SK-N-SH treated with all-trans-retinoic acid at 6 μM for 48 hours (cell line): Measurements from ENCODE around the gene C1D.

Experiments used
- ARNTL ChIP-seq: fragments of 450-650 bp; formaldehyde crosslinking; IDR thresholded peaks from 2 replicates; pipeline ENCODE4 v1.5.0; 2020; ENCODE audit warnings: low read depth, mild to moderate bottlenecking, moderate library complexity, borderline replicate concordance
- GLIS3 ChIP-seq: fragments of 250-450 bp; sonication (Bioruptor Pico); IDR thresholded peaks from 2 replicates; pipeline ENCODE4 v1.5.0; 2020; ENCODE audit warnings: mild to moderate bottlenecking, moderate library complexity
- OSR1 ChIP-seq: fragments of 250-450 bp; sonication (Bioruptor Pico); IDR thresholded peaks from 2 replicates; pipeline ENCODE4 v1.8.0; 2022; ENCODE audit warnings: moderate library complexity, mild to moderate bottlenecking, inconsistent platforms
- RARB ChIP-seq: fragments of 250-450 bp; sonication (Bioruptor Pico); IDR thresholded peaks from 2 replicates; pipeline ENCODE4 v1.8.0; 2021; ENCODE audit warnings: mild to moderate bottlenecking, moderate library complexity
- TOX ChIP-seq: fragments of 250-450 bp; sonication (Bioruptor Pico); IDR thresholded peaks from 2 replicates; pipeline ENCODE4 v1.8.0; 2021; ENCODE audit warnings: mild to moderate bottlenecking, moderate library complexity, borderline replicate concordance
- ZFP3 ChIP-seq: fragments of 250-450 bp; sonication (Bioruptor Pico); IDR thresholded peaks from 2 replicates; pipeline ENCODE4 v1.5.0; 2020; ENCODE audit warnings: mild to moderate bottlenecking, moderate library complexity
- ZFP30 ChIP-seq: fragments of 450-650 bp; formaldehyde crosslinking; IDR thresholded peaks from 2 replicates; pipeline ENCODE4 v1.5.0; 2022; ENCODE audit warnings: mild to moderate bottlenecking, moderate library complexity
- ZNF565 ChIP-seq: fragments of 450-650 bp; formaldehyde crosslinking; conservative IDR thresholded peaks from 2 replicates; pipeline ENCODE4 v1.5.0; 2020; ENCODE audit warnings: low read depth, mild to moderate bottlenecking, moderate library complexity
- ZNF70 ChIP-seq: fragments of 450-650 bp; formaldehyde crosslinking; IDR thresholded peaks from 2 replicates; pipeline ENCODE4 v1.5.0; 2020; ENCODE audit warnings: mild to moderate bottlenecking, moderate library complexity
- ZNF8 ChIP-seq: fragments of 450-650 bp; formaldehyde crosslinking; IDR thresholded peaks from 2 replicates; pipeline ENCODE4 v1.5.0; 2020; ENCODE audit warnings: mild to moderate bottlenecking, moderate library complexity
- TF ChIP-seq, protein P1 (sequence below): fragments of 250-450 bp; sonication (Bioruptor Pico); IDR thresholded peaks from 2 replicates; pipeline ENCODE4 v1.5.1; 2020; ENCODE audit warnings: low read depth, mild to moderate bottlenecking, moderate library complexity
- TF ChIP-seq, protein P2 (sequence below): fragments of 250-450 bp; sonication (Bioruptor Pico); IDR thresholded peaks from 2 replicates; pipeline ENCODE4 v1.5.0; 2020; ENCODE audit warnings: mild to moderate bottlenecking, moderate library complexity
- TF ChIP-seq, protein P3 (sequence below): fragments of 250-450 bp; sonication (Bioruptor Pico); IDR thresholded peaks from 2 replicates; pipeline ENCODE4 v1.8.0; 2020; ENCODE audit warnings: mild to moderate bottlenecking, moderate library complexity, borderline replicate concordance

DNA sequence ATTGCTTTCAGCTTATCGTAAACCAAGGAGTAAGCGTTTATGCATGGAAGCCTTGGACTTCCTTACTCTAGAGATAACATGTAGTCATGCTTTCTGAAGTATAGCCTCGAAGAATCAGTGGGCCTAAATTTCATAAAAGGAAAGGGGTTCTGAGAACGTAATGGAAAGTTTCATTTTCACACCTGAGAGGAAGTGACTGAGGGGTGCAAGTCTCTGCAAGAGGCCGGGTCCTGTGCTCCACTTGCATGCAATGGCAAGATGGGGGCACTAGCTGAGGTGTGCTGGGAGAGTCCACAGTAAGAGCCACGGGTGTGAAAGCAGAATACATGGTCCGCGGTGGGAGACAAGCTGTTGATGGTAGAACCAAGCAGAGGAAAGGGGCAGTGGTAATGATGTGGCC lies 36.5 kb upstream of the C1D start:
- no peak for TF ChIP-seq ZNF8 (CRISPR knock-in tag)
- TF ChIP-seq ZFP30, result no peak
- TF ChIP-seq TOX (CRISPR knock-in tag), result no peak
- no peak for TF ChIP-seq ARNTL (CRISPR knock-in tag)
- TF ChIP-seq GLIS3 (CRISPR knock-in tag), result no peak
- TF ChIP-seq, protein P1, sequence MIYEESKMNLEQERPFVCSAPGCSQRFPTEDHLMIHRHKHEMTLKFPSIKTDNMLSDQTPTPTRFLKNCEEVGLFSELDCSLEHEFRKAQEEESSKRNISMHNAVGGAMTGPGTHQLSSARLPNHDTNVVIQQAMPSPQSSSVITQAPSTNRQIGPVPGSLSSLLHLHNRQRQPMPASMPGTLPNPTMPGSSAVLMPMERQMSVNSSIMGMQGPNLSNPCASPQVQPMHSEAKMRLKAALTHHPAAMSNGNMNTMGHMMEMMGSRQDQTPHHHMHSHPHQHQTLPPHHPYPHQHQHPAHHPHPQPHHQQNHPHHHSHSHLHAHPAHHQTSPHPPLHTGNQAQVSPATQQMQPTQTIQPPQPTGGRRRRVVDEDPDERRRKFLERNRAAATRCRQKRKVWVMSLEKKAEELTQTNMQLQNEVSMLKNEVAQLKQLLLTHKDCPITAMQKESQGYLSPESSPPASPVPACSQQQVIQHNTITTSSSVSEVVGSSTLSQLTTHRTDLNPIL, result no peak
- TF ChIP-seq ZFP3 (CRISPR knock-in tag), result no peak
- TF ChIP-seq, protein P2, sequence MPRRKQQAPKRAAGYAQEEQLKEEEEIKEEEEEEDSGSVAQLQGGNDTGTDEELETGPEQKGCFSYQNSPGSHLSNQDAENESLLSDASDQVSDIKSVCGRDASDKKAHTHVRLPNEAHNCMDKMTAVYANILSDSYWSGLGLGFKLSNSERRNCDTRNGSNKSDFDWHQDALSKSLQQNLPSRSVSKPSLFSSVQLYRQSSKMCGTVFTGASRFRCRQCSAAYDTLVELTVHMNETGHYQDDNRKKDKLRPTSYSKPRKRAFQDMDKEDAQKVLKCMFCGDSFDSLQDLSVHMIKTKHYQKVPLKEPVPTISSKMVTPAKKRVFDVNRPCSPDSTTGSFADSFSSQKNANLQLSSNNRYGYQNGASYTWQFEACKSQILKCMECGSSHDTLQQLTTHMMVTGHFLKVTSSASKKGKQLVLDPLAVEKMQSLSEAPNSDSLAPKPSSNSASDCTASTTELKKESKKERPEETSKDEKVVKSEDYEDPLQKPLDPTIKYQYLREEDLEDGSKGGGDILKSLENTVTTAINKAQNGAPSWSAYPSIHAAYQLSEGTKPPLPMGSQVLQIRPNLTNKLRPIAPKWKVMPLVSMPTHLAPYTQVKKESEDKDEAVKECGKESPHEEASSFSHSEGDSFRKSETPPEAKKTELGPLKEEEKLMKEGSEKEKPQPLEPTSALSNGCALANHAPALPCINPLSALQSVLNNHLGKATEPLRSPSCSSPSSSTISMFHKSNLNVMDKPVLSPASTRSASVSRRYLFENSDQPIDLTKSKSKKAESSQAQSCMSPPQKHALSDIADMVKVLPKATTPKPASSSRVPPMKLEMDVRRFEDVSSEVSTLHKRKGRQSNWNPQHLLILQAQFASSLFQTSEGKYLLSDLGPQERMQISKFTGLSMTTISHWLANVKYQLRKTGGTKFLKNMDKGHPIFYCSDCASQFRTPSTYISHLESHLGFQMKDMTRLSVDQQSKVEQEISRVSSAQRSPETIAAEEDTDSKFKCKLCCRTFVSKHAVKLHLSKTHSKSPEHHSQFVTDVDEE (CRISPR knock-in tag), result no peak
- TF ChIP-seq, protein P3, sequence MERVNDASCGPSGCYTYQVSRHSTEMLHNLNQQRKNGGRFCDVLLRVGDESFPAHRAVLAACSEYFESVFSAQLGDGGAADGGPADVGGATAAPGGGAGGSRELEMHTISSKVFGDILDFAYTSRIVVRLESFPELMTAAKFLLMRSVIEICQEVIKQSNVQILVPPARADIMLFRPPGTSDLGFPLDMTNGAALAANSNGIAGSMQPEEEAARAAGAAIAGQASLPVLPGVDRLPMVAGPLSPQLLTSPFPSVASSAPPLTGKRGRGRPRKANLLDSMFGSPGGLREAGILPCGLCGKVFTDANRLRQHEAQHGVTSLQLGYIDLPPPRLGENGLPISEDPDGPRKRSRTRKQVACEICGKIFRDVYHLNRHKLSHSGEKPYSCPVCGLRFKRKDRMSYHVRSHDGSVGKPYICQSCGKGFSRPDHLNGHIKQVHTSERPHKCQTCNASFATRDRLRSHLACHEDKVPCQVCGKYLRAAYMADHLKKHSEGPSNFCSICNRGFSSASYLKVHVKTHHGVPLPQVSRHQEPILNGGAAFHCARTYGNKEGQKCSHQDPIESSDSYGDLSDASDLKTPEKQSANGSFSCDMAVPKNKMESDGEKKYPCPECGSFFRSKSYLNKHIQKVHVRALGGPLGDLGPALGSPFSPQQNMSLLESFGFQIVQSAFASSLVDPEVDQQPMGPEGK (CRISPR knock-in tag), result no peak
- TF ChIP-seq OSR1 (CRISPR knock-in tag), result no peak
- no peak for TF ChIP-seq ZNF565 (CRISPR knock-in tag)
- no peak for TF ChIP-seq RARB
- TF ChIP-seq ZNF70, result no peak
